Keratinocyte (primary cell): ENCODE results near the gene FBRSL1. TPM values are rescaled to one million over a fixed set of nuclear protein-coding genes. Genes with fewer than 3 reads are reported as not detected.

Experiments used
- DNase-seq: peaks from one replicate; pipeline ENCODE4 v3.0.0-alpha.2; 2011; ENCODE audit warnings: low read depth, missing footprints, low spot score
- FAIRE-seq: peaks from 2 replicates; lab custom pipeline; 2011; peaks lifted over from hg19 to GRCh38; lab: Jason Lieb, UNC
- H2AFZ ChIP-seq: 2 replicates; pipeline ENCODE4 v1.6.0; 2012; ENCODE audit warnings: low read length, control low read depth, inconsistent platforms; ENCODE audit not compliant: control insufficient read depth
- H3K27ac ChIP-seq: 2 replicates; pipeline ENCODE4 v1.5.1; 2011; ENCODE audit warnings: low read length; ENCODE audit not compliant: control insufficient read depth, insufficient read depth
- H3K27me3 ChIP-seq: 3 replicates; pipeline ENCODE4 v1.6.0; 2011; ENCODE audit warnings: low read length; ENCODE audit not compliant: control insufficient read depth, insufficient read depth; ENCODE audit errors: extremely low read depth
- H3K36me3 ChIP-seq, 2 experiments: 2 replicates in 1 of 2; 3 replicates in 1 of 2; pipeline ENCODE4 v1.5.1; 2011; ENCODE audit warnings: low read length in 2 of 2, mild to moderate bottlenecking in 1 of 2; ENCODE audit not compliant: control insufficient read depth in 2 of 2, insufficient read depth in 2 of 2; ENCODE audit errors: extremely low read depth in 1 of 2
- H3K4me1 ChIP-seq: 3 replicates; pipeline ENCODE4 v1.5.1; 2011; ENCODE audit warnings: low read length; ENCODE audit not compliant: control insufficient read depth, insufficient read depth; ENCODE audit errors: extremely low read depth
- H3K4me2 ChIP-seq: 3 replicates; pipeline ENCODE4 v1.6.0; 2011; ENCODE audit warnings: low read depth, low read length; ENCODE audit not compliant: control insufficient read depth, insufficient read depth; ENCODE audit errors: extremely low read depth
- H3K4me3 ChIP-seq, 3 experiments: fragments of 200-600 bp in 1 of 3; sonication (generic) in 1 of 3; 2 replicates in 2 of 3; 3 replicates in 1 of 3; pipeline ENCODE4 v1.5.1; 2011 to 2016; ENCODE audit warnings: low read length in 3 of 3, mild to moderate bottlenecking in 3 of 3, control low read depth in 2 of 3, inconsistent platforms in 1 of 3, low read depth in 1 of 3, mixed read lengths in 1 of 3, mixed run types in 1 of 3, moderate library complexity in 1 of 3; ENCODE audit not compliant: control insufficient read depth in 2 of 3, insufficient read depth in 2 of 3; ENCODE audit errors: extremely low read depth in 1 of 3
- H3K79me2 ChIP-seq: 2 replicates; pipeline ENCODE4 v1.6.0; 2012; ENCODE audit warnings: low read length; ENCODE audit not compliant: control insufficient read depth, insufficient read depth
- H3K9ac ChIP-seq: 3 replicates; pipeline ENCODE4 v1.6.0; 2011; ENCODE audit warnings: low read length; ENCODE audit not compliant: control insufficient read depth, insufficient read depth; ENCODE audit errors: extremely low read depth
- H3K9me1 ChIP-seq: 3 replicates; pipeline ENCODE4 v1.6.0; 2011; ENCODE audit warnings: low read length; ENCODE audit not compliant: control insufficient read depth, insufficient read depth; ENCODE audit errors: extremely low read depth
- H3K9me3 ChIP-seq: 2 replicates; pipeline ENCODE4 v1.5.1; 2012; ENCODE audit warnings: low read depth, low read length; ENCODE audit not compliant: control insufficient read depth
- H4K20me1 ChIP-seq: 3 replicates; pipeline ENCODE4 v1.6.0; 2011; ENCODE audit warnings: low read length; ENCODE audit not compliant: control insufficient read depth, insufficient read depth; ENCODE audit errors: extremely low read depth
- CTCF ChIP-seq, 3 experiments: IDR thresholded peaks in 1 of 3; conservative IDR thresholded peaks in 1 of 3; optimal IDR thresholded peaks in 1 of 3; 2 replicates in 2 of 3; 3 replicates in 1 of 3; pipeline versions ENCODE3 to v1.5.1; 2011; ENCODE audit warnings: low read length in 3 of 3, mild to moderate bottlenecking in 3 of 3, moderate library complexity in 2 of 3, control low read depth in 1 of 3, inconsistent platforms in 1 of 3; ENCODE audit not compliant: insufficient read depth in 2 of 3; ENCODE audit errors: extremely low read depth in 1 of 3
- EZH2 ChIP-seq: IDR thresholded peaks from one replicate; pipeline ENCODE4 v1.6.1; 2012; ENCODE audit warnings: inconsistent platforms, mild to moderate bottlenecking, low read length, moderate library complexity
- dilution Hi-C: fragments of 300-500 bp; cut with MboI; formaldehyde crosslinking; loops from one replicate; pipeline ENCODE4 v1.7.0; 2020; ENCODE audit warnings: low sequenced_read_pairs; ENCODE audit not compliant: extremely low pct_ligation_motif_present
- polyA plus RNA-seq, 5 experiments: library from polyadenylated mRNA; depleted of rRNA in 3 of 5; stranded (reverse) in 3 of 5; stranded (forward) in 1 of 5; unstranded in 1 of 5; fragments of >200 nt; gene quantifications; 1 replicate in 1 of 5; 2 replicates in 3 of 5; 3 replicates in 1 of 5; pipeline versions ENCODE4 v1.2.1 to v1.2.3, GENCODE V29; 2011 to 2012; ENCODE audit warnings: missing spikeins in 2 of 5, low read depth in 1 of 5, low replicate concordance in 1 of 5

The FBRSL1 gene
- polyA plus RNA-seq, 1 donor (not counting 4 experiments of a cell fraction or from before 2014, with no cell fraction given), result 0.89 TPM

DNA sequence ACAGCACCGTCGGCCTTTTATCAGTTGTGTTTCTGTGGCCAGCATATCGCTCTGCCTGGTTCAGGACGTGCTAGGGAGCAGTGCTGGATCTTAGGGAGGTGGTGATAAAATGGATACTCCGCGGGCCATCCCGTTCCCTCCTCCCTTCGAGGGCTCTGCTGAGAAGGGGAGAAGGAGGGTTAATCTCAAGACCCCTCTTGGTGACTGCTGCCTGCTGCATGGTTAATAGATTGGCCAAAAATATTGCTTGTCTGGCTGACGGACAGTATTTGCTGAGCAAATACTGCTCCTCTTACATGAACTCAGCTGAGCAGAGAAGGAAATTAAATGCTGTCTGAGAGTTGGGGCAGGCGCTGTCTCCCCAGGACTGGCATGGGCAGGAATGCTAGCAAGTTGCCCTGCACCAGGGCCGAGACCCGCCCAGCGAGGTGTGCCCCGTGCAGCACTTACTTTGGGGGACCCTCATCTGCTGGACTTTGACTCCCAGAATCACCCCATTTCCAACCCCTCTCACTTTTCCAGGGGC is 1.2 kb downstream of the FBRSL1 start:
- H3K9me1 ChIP-seq, result peaks cover 7% of the 10 kb centered on the region
- no peaks in the 10 kb centered on the region for H3K9me3 ChIP-seq
- dilution Hi-C loops, result no loop called here
- DNase-seq (no peak), FAIRE-seq (no peak)
- TF ChIP-seq CTCF (optimal IDR thresholded peaks at IDR 0.05 in 1 of 3, IDR thresholded peaks at IDR 0.05 in 1 of 3, conservative IDR thresholded peaks at IDR 0.05 in 1 of 3; ENCODE audit: extremely low read depth in 1 of 3, insufficient read depth in 2 of 3, low read length in 3 of 3) (no peak), EZH2 (no peak)
- peaks cover 10% of the 10 kb centered on the region for H3K27me3 ChIP-seq
- H2AFZ ChIP-seq, result no peak overlapping the region
- H3K4me2 ChIP-seq, result peak overlapping the region; percentile 97
- peaks cover 33% of the 10 kb centered on the region for H3K4me1 ChIP-seq
- no peaks in the 10 kb centered on the region for H3K36me3 ChIP-seq
- H3K27ac ChIP-seq, result peak overlapping the region; percentile 31
- peaks cover 55% of the 10 kb centered on the region for H3K79me2 ChIP-seq
- peak overlapping the region; percentile 72 to 78 (median 76) for H3K4me3 ChIP-seq
- H4K20me1 ChIP-seq, result peaks cover 44% of the 10 kb centered on the region
- peak overlapping the region; percentile 80 for H3K9ac ChIP-seq

- Histone ChIP-seq H3K9me3 (no peaks in the 10 kb centered on the region), H3K4me2 (peak overlapping the region; percentile 97), H3K27ac (no peak overlapping the region), H4K20me1 (peaks cover 50% of the 10 kb centered on the region), H3K9me1 (peaks cover 7% of the 10 kb centered on the region), H3K36me3 (no peaks in the 10 kb centered on the region), H3K27me3 (peaks cover 9% of the 10 kb centered on the region), H3K9ac (peak overlapping the region; percentile 80), H3K4me3 (peak overlapping the region; percentile 72 to 78 (median 76)), H3K79me2 (peaks cover 62% of the 10 kb centered on the region), H2AFZ (no peak overlapping the region), H3K4me1 (peaks cover 33% of the 10 kb centered on the region)
- DNase-seq (no peak), FAIRE-seq (no peak)
- dilution Hi-C loops, result no loop called here
- TF ChIP-seq CTCF (optimal IDR thresholded peaks at IDR 0.05 in 1 of 3, IDR thresholded peaks at IDR 0.05 in 1 of 3, conservative IDR thresholded peaks at IDR 0.05 in 1 of 3; ENCODE audit: extremely low read depth in 1 of 3, insufficient read depth in 2 of 3, low read length in 3 of 3) (no peak), EZH2 (no peak)
Measured at GRCh38 chr12:132491761-132492378, 1.9 kb downstream of the FBRSL1 start.
